ENCODE measurements around the gene LDLRAD4.

GRCh38 chr18:13610555-13611141, 392.1 kb downstream of the LDLRAD4 start:
- TF ChIP-seq EP300 (IDR thresholded peaks at IDR 0.05) (no peak), CTCF (IDR thresholded peaks at IDR 0.05) (no peak), POLR2AphosphoS5 (IDR thresholded peaks at IDR 0.05) (no peak), POLR2A (IDR thresholded peaks at IDR 0.05) (no peak)

All from stomach (tissue), 4 donors.